NT2/D1 (cell line): Measurements from ENCODE around the gene C1orf159.
A peak's percentile ranks its signal among the peaks of the same experiment; 100 is the strongest.
"Not testable (repeated sequence)": the region's sequence is repeated elsewhere in the genome, so short reads cannot be mapped to it uniquely, and the experiment has no call there.

Experiments
- DNase-seq: peaks from one replicate; pipeline ENCODE4 v3.0.0-alpha.2; 2011; ENCODE audit warnings: low read depth, low spot score
- H3K27me3 ChIP-seq: 2 replicates; pipeline ENCODE4 v1.6.0; 2011; ENCODE audit warnings: mild to moderate bottlenecking; ENCODE audit not compliant: insufficient read length, insufficient read depth
- H3K36me3 ChIP-seq: 2 replicates; pipeline ENCODE4 v1.6.1; 2011; ENCODE audit warnings: mild to moderate bottlenecking, low read length, mixed read lengths; ENCODE audit not compliant: insufficient read depth, insufficient read length
- H3K4me1 ChIP-seq: 2 replicates; pipeline ENCODE4 v1.5.1; 2011; ENCODE audit not compliant: insufficient read depth, insufficient read length
- H3K4me3 ChIP-seq: 2 replicates; pipeline ENCODE4 v1.5.1; 2011; ENCODE audit warnings: low read depth; ENCODE audit not compliant: insufficient read length
- H3K9ac ChIP-seq: 2 replicates; pipeline ENCODE4 v1.6.0; 2011; ENCODE audit warnings: low read depth; ENCODE audit not compliant: insufficient read length
- H3K9me3 ChIP-seq: 2 replicates; pipeline ENCODE4 v1.5.1; 2011; ENCODE audit warnings: mild to moderate bottlenecking, low read length; ENCODE audit not compliant: insufficient read depth
- SUZ12 ChIP-seq: IDR thresholded peaks from 2 replicates; pipeline ENCODE4 v1.6.1; 2011; ENCODE audit not compliant: insufficient read length, insufficient read depth; ENCODE audit errors: extremely low read depth
- YY1 ChIP-seq: IDR thresholded peaks from 2 replicates; pipeline ENCODE4 v1.6.1; 2011; ENCODE audit not compliant: insufficient read length, insufficient read depth
- ZNF274 ChIP-seq: IDR thresholded peaks from 2 replicates; pipeline ENCODE4 v1.6.1; 2011; ENCODE audit warnings: mild to moderate bottlenecking, low read depth, low read length

Gene C1orf159

GRCh38 chr1:1143636-1144035, 27.7 kb upstream of the C1orf159 start:
- H3K9me3 ChIP-seq, result no peaks in the 10 kb centered on the region
- no peaks in the 10 kb centered on the region for H3K36me3 ChIP-seq
- no peak for TF ChIP-seq ZNF274
- no peak for TF ChIP-seq YY1
- no peak for TF ChIP-seq SUZ12
- no peak overlapping the region for H3K4me3 ChIP-seq
- DNase-seq, result no peak
- H3K4me1 ChIP-seq, result peaks cover 11% of the 10 kb centered on the region
- H3K9ac ChIP-seq, result no peak overlapping the region
- H3K27me3 ChIP-seq, result no peaks in the 10 kb centered on the region

- H3K27me3 ChIP-seq, result no peaks in the 10 kb centered on the region
- DNase-seq, result no peak
- TF ChIP-seq YY1 (no peak), ZNF274 (no peak), SUZ12 (no peak)
- H3K4me3 ChIP-seq, result no peak overlapping the region
- peaks cover 13% of the 10 kb centered on the region for H3K4me1 ChIP-seq
- H3K36me3 ChIP-seq, result no peaks in the 10 kb centered on the region
- H3K9me3 ChIP-seq, result no peaks in the 10 kb centered on the region
- H3K9ac ChIP-seq, result peak overlapping the region; percentile 50
Observed at GRCh38 chr1:1142844-1143243, 27.0 kb upstream of the C1orf159 start.

- H3K9ac ChIP-seq, result peak overlapping the region; percentile 50
- not testable (repeated sequence) for H3K4me3 ChIP-seq, DNase-seq, H3K27me3 ChIP-seq, H3K36me3 ChIP-seq, H3K9me3 ChIP-seq
- H3K4me1 ChIP-seq, result peaks cover 13% of the 10 kb centered on the region
Observed at GRCh38 chr1:1142352-1142751, 26.5 kb upstream of the C1orf159 start.

GRCh38 chr1:1141911-1142250, 26.0 kb upstream of the C1orf159 start:
- no peak overlapping the region for H3K9ac ChIP-seq
- TF ChIP-seq YY1 (no peak), ZNF274 (no peak), SUZ12 (no peak)

GRCh38 chr1:1141244-1141910, 25.5 kb upstream of the C1orf159 start:
- Histone ChIP-seq H3K36me3 (no peaks in the 10 kb centered on the region), H3K9me3 (no peaks in the 10 kb centered on the region), H3K27me3 (no peaks in the 10 kb centered on the region), H3K9ac (no peak overlapping the region), H3K4me3 (no peak overlapping the region), H3K4me1 (peaks cover 13% of the 10 kb centered on the region)
- no peak for DNase-seq
- no peak for TF ChIP-seq SUZ12
- TF ChIP-seq ZNF274, result no peak
- TF ChIP-seq YY1, result no peak

More at GRCh38 chr1:1141911-1142250, 26.0 kb upstream of the C1orf159 start:
- H3K36me3 ChIP-seq, result no peaks in the 10 kb centered on the region
- no peak for DNase-seq
- H3K4me1 ChIP-seq, result peaks cover 13% of the 10 kb centered on the region
- no peaks in the 10 kb centered on the region for H3K27me3 ChIP-seq
- no peak overlapping the region for H3K4me3 ChIP-seq
- no peaks in the 10 kb centered on the region for H3K9me3 ChIP-seq

GRCh38 chr1:1140673-1141072, 24.8 kb upstream of the C1orf159 start:
- Histone ChIP-seq H3K4me1 (peaks cover 13% of the 10 kb centered on the region), H3K27me3 (no peaks in the 10 kb centered on the region)
- no peak for TF ChIP-seq SUZ12

GRCh38 chr1:1137256-1138045, 21.6 kb upstream of the C1orf159 start:
- Histone ChIP-seq H3K36me3 (no peaks in the 10 kb centered on the region), H3K9me3 (no peaks in the 10 kb centered on the region), H3K27me3 (no peaks in the 10 kb centered on the region), H3K4me1 (peaks cover 7% of the 10 kb centered on the region), H3K4me3 (no peak overlapping the region), H3K9ac (no peak overlapping the region)
- DNase-seq, result no peak
- TF ChIP-seq YY1 (no peak), ZNF274 (no peak), SUZ12 (no peak)

More at GRCh38 chr1:1140673-1141072, 24.8 kb upstream of the C1orf159 start:
- no peak overlapping the region for H3K4me3 ChIP-seq
- DNase-seq, result no peak
- H3K36me3 ChIP-seq, result no peaks in the 10 kb centered on the region
- H3K9me3 ChIP-seq, result no peaks in the 10 kb centered on the region
- H3K9ac ChIP-seq, result no peak overlapping the region
